VCaP (cell line): ENCODE measurements around the gene OLFM2.
"Not testable (repeated sequence)": the region's sequence is repeated elsewhere in the genome, so short reads cannot be mapped to it uniquely, and the experiment has no call there.

Source experiments
- H3K27ac ChIP-seq: fragments of 450-650 bp; 2 replicates; pipeline ENCODE4 v1.5.1; 2017
- TF ChIP-seq, protein P1 (sequence below): fragments of 450-650 bp; conservative IDR thresholded peaks from 2 replicates; pipeline ENCODE4 v1.5.1; 2017; ENCODE audit warnings: mild to moderate bottlenecking, moderate library complexity

Gene OLFM2

DNA sequence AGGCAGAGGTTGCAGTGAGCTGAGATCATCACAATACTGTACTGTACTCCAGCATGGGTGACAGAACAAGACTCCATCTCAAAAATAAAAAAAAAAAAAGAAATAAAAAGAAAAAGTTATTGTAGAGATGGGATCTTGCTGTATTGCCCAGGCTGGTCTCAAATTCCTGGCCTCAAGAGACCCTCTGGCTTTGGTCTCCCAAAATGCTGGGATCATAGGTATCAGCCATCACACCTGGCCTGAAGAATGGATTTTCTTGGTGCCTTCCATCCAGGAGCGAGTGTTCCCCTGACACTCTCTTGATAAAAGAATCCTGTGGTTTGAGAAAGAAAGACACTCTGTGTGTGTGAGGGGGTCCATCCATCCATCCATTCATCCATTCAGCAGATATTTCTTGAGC, 4.7 kb downstream of the OLFM2 start:
- TF ChIP-seq, protein P1, sequence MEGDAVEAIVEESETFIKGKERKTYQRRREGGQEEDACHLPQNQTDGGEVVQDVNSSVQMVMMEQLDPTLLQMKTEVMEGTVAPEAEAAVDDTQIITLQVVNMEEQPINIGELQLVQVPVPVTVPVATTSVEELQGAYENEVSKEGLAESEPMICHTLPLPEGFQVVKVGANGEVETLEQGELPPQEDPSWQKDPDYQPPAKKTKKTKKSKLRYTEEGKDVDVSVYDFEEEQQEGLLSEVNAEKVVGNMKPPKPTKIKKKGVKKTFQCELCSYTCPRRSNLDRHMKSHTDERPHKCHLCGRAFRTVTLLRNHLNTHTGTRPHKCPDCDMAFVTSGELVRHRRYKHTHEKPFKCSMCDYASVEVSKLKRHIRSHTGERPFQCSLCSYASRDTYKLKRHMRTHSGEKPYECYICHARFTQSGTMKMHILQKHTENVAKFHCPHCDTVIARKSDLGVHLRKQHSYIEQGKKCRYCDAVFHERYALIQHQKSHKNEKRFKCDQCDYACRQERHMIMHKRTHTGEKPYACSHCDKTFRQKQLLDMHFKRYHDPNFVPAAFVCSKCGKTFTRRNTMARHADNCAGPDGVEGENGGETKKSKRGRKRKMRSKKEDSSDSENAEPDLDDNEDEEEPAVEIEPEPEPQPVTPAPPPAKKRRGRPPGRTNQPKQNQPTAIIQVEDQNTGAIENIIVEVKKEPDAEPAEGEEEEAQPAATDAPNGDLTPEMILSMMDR, result no peak
- no peak overlapping the region for H3K27ac ChIP-seq

DNA sequence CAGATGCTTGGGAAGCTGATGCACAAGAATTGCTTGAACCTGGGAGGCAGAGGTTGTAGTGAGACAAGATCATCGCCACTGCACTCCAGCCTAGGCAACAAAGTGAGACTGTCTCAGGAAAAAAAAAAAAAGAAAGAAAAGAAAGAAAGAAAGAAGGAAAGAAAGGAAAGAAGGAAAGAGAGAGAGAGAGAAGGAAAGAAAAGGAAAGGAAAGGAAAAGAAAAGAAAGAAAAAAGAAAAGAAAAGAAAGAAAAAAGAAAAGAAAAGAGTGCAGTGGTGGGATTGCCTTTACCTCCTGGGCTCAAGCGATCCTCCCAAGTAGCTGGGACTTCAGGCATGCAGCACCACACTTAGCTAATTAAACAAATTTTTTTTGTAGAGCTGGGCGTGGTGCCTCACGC, 12.9 kb downstream of the OLFM2 start:
- TF ChIP-seq, protein P1, result no peak
- no peak overlapping the region for H3K27ac ChIP-seq

DNA sequence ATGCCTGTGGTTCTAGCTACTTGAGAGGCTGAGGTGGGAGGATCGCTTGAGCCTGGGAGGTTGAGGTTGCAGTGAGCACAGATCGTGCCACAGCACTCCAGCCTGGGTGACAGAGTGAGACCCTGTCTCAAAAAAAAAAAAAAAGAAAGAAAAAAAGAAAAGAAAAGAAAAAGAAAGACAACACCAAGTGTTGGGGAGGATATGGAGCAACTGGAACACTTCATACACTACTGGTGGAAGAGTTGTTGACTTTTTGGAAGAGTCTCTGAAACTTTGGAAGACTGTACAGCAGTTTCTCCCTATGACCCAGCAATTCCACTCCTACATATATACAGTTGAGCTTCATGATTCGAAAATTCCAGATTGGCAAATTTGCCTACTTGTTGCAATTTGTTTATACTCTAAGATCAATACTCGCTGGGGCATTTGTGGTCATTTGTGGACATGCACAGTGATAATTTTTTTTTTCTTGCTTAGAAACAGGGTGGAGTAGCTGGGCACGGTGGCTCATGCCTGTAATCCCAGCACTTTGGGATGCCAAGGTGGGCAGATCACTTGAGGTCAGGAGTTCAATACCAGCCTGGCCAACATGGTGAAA, 13.4 kb downstream of the OLFM2 start:
- H3K27ac ChIP-seq, result not testable (repeated sequence)

DNA sequence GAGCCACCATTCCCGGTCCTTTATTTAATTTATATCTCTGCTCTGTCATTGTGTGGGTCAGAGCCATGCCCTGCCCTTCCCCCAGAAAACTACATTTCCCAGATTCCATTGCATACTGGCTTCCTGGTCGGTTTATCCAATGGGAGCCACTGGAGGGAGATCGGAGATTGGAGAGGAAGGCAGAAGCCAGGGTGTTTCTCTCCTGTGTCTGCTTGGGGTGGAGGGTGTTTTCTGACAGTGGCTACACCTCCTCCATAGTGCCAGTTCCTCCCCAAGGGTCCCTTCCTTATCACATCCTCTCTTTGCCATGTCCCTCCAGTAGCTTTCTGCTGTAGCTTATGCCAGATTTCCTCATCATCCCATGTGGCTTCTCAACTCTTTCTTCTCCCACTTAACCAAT, 19.0 kb downstream of the OLFM2 start:
- H3K27ac ChIP-seq, result no peak overlapping the region
- TF ChIP-seq, protein P1, result no peak

DNA sequence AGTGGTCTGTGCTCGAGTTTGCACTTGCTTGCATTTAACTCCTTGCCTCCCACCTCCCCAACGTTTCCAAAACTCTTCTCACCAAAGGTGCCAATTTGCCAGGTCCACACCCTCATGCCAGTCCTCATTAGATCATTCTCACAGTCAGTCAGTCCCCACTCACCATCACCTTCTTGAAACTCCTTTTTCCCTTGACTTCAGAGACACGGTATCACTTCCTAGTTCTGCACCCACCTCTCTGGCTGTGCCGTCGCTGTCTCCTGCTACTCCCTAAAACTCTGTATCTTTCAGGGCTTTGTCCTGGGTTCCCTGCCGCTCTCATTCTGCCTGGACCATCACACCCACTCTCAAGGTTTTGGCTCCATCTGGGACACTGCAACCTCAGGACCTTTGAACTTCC, 19.6 kb downstream of the OLFM2 start:
- H3K27ac ChIP-seq, result no peak overlapping the region
- TF ChIP-seq, protein P1, result no peak

DNA sequence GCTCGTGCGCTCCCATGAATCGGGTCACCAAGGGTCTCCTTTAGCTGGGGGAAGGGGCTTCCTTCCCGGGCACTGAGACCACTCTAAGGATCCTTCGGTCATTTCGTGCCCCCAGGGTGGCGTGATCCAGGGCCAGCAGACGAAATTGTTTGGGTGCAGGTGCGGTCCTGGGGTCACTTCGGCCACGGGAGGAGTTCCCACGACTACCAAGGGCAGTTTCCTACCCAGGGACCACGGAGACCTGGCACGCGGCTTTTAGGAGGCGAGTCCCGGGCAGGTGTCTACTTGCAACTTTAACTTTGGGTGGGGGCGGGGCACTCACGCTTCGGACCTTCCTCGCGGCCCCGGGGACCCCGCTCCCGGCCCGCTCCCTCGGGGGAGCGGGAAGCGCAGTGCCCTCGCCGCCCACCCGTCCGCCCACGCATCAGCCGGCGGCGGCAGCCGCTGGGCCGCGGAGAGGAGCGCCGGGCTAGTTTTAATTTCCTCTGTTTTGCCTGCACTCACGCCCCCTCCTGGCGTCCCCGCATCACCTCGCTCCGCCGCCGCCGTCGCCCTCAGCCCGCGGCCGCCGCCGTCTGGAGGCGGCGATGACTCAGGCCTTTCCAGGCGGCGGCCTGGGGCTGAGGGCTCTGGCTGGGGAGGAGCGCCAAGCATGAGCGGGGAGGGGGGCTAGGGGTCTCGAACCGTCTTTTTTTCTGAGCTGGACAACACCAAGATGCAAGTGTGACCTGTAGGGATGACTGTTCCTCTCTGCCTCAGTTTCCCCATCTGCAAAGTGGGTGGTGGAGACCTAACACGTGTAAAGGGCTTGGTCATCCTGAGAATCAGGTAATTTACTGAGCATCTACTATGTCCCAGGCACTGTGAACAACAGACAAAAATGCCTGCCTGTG, 21.8 kb downstream of the OLFM2 start:
- TF ChIP-seq, protein P1, result peak; percentile 78
- H3K27ac ChIP-seq, result peak overlapping the region; percentile 42; the same call in 1 of the 2 replicates

DNA sequence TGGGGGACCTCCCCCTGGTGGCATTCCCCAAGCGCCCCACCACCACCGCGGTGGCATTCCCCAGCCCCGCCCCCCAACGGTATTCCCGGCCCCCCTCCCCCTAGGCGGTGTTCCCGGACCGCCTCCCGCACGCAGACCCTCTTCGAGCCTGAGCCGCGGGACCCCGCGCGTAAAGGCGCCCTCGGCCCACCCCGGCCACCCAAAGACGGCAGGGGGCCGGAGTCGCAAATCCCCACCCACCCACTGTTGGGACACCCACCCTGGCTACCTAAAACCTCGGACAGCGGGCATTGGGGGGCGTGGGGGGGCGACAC, 22.4 kb downstream of the OLFM2 start:
- H3K27ac ChIP-seq, result peak overlapping the region; percentile 42; the same call in 1 of the 2 replicates
- TF ChIP-seq, protein P1, result no peak
